Effector memory CD8-positive, alpha-beta T cell (primary cell): Measurements from ENCODE around the gene ILDR1.

Source experiments
- ATAC-seq: fragments of 150-1000 bp; cut with Tn5 transposase; replicated peaks from 2 replicates; pipeline ENCODE4 v1.10.0; 2021; ENCODE audit warnings: mild to moderate bottlenecking, moderate library complexity
- DNase-seq, 3 experiments: peaks; one replicate each; pipeline ENCODE4 v3.0.0; 2021
- H3K27ac Mint-ChIP-seq, 2 donors: one replicate each; pipeline ENCODE4 v1.8.0; 2022; ENCODE audit warnings: mild to moderate bottlenecking in 2 of 2, mixed read lengths in 2 of 2, moderate library complexity in 2 of 2
- H3K27me3 Mint-ChIP-seq, 2 donors: one replicate each; pipeline ENCODE4 v1.8.0; 2022; ENCODE audit warnings: mixed read lengths in 2 of 2
- H3K36me3 Mint-ChIP-seq: one replicate; pipeline ENCODE4 v1.8.0; 2022; ENCODE audit warnings: mild to moderate bottlenecking, moderate library complexity, mixed read lengths; ENCODE audit not compliant: insufficient read depth
- H3K4me1 Mint-ChIP-seq, 2 donors: one replicate each; pipeline ENCODE4 v1.8.0; 2022; ENCODE audit warnings: low read depth in 2 of 2, mixed read lengths in 2 of 2
- H3K4me3 Mint-ChIP-seq, 2 donors: one replicate each; pipeline ENCODE4 v1.8.0; 2022; ENCODE audit warnings: mild to moderate bottlenecking in 2 of 2, mixed read lengths in 2 of 2, moderate library complexity in 2 of 2
- H3K9me3 Mint-ChIP-seq, 2 donors: one replicate each; pipeline ENCODE4 v1.8.0; 2022; ENCODE audit warnings: mixed read lengths in 2 of 2

The ILDR1 gene

GRCh38 chr3:121975702-121976302, 46.2 kb downstream of the ILDR1 start:
- no peaks in the 10 kb centered on the region for H3K36me3 Mint-ChIP-seq
- H3K4me3 Mint-ChIP-seq: no peak overlapping the region
- peaks cover 0 to 4% of the 10 kb centered on the region in 2 donors for H3K4me1 Mint-ChIP-seq
- no peak overlapping the region for H3K27ac Mint-ChIP-seq
- no peak for DNase-seq
- H3K9me3 Mint-ChIP-seq: peaks cover 4 to 7% of the 10 kb centered on the region in 2 donors
- no peaks in the 10 kb centered on the region for H3K27me3 Mint-ChIP-seq
- ATAC-seq: no peak

- no peak for ATAC-seq
- no peaks in the 10 kb centered on the region for H3K36me3 Mint-ChIP-seq
- DNase-seq: no peak
- peaks cover 0 to 1% of the 10 kb centered on the region in 2 donors for H3K4me1 Mint-ChIP-seq
- peaks cover 4 to 7% of the 10 kb centered on the region in 2 donors for H3K9me3 Mint-ChIP-seq
- no peak overlapping the region for H3K4me3 Mint-ChIP-seq
- no peaks in the 10 kb centered on the region for H3K27me3 Mint-ChIP-seq
- H3K27ac Mint-ChIP-seq: no peak overlapping the region
Measured at GRCh38 chr3:121974601-121975111, 47.4 kb downstream of the ILDR1 start.

GRCh38 chr3:121970047-121970446, 52.0 kb downstream of the ILDR1 start:
- H3K4me3 Mint-ChIP-seq: no peak overlapping the region
- no peak overlapping the region for H3K27ac Mint-ChIP-seq
- ATAC-seq: no peak
- H3K4me1 Mint-ChIP-seq: no peaks in the 10 kb centered on the region
- no peak for DNase-seq
- no peaks in the 10 kb centered on the region for H3K36me3 Mint-ChIP-seq
- peaks cover 0 to 16% of the 10 kb centered on the region in 2 donors for H3K27me3 Mint-ChIP-seq
- H3K9me3 Mint-ChIP-seq: peaks cover 0 to 2% of the 10 kb centered on the region in 2 donors

- Mint-ChIP-seq H3K4me1 (no peaks in the 10 kb centered on the region), H3K27me3 (peaks cover 0 to 16% of the 10 kb centered on the region in 2 donors), H3K36me3 (no peaks in the 10 kb centered on the region), H3K4me3 (no peak overlapping the region), H3K9me3 (peaks cover 0 to 2% of the 10 kb centered on the region in 2 donors), H3K27ac (no peak overlapping the region)
- DNase-seq: no peak
- ATAC-seq: no peak
Measured at GRCh38 chr3:121969631-121970030, 52.4 kb downstream of the ILDR1 start.

GRCh38 chr3:121963608-121964007, 58.4 kb downstream of the ILDR1 start:
- ATAC-seq (no peak), DNase-seq (no peak)
- Mint-ChIP-seq H3K4me3 (no peak overlapping the region), H3K4me1 (no peaks in the 10 kb centered on the region), H3K27ac (no peak overlapping the region), H3K36me3 (no peaks in the 10 kb centered on the region), H3K27me3 (peaks cover 8 to 16% of the 10 kb centered on the region in 2 donors), H3K9me3 (peaks cover 0 to 2% of the 10 kb centered on the region in 2 donors)

GRCh38 chr3:121962443-121962842, 59.6 kb downstream of the ILDR1 start:
- no peak overlapping the region for H3K27ac Mint-ChIP-seq
- H3K9me3 Mint-ChIP-seq: peaks cover 0 to 2% of the 10 kb centered on the region in 2 donors
- no peak overlapping the region for H3K4me3 Mint-ChIP-seq
- ATAC-seq (no peak), DNase-seq (no peak)
- no peaks in the 10 kb centered on the region for H3K4me1 Mint-ChIP-seq
- H3K27me3 Mint-ChIP-seq: peaks cover 16% of the 10 kb centered on the region in 2 donors
- no peaks in the 10 kb centered on the region for H3K36me3 Mint-ChIP-seq

- peaks cover 8 to 16% of the 10 kb centered on the region in 2 donors for H3K27me3 Mint-ChIP-seq
Measured at GRCh38 chr3:121961283-121961682, 60.8 kb downstream of the ILDR1 start.

GRCh38 chr3:121958801-121959200, 63.2 kb downstream of the ILDR1 start:
- Mint-ChIP-seq H3K9me3 (peaks cover 0 to 3% of the 10 kb centered on the region in 2 donors), H3K4me3 (no peak overlapping the region), H3K27ac (no peak overlapping the region), H3K36me3 (peaks cover 3% of the 10 kb centered on the region), H3K4me1 (no peaks in the 10 kb centered on the region), H3K27me3 (peaks cover 0 to 13% of the 10 kb centered on the region in 2 donors)
- no peak for DNase-seq
- ATAC-seq: no peak

More at GRCh38 chr3:121961283-121961682, 60.8 kb downstream of the ILDR1 start:
- Mint-ChIP-seq H3K9me3 (peaks cover 0 to 2% of the 10 kb centered on the region in 2 donors), H3K27ac (no peak overlapping the region), H3K36me3 (no peaks in the 10 kb centered on the region), H3K4me3 (no peak overlapping the region), H3K4me1 (no peaks in the 10 kb centered on the region)
- DNase-seq (no peak), ATAC-seq (no peak)

GRCh38 chr3:121957674-121958415, 64.2 kb downstream of the ILDR1 start:
- peaks cover 0 to 8% of the 10 kb centered on the region in 2 donors for H3K27me3 Mint-ChIP-seq
- H3K4me3 Mint-ChIP-seq: no peak overlapping the region
- no peaks in the 10 kb centered on the region for H3K4me1 Mint-ChIP-seq
- no peak overlapping the region for H3K27ac Mint-ChIP-seq
- DNase-seq (no peak), ATAC-seq (no peak)
- H3K36me3 Mint-ChIP-seq: peaks cover 3% of the 10 kb centered on the region
- peaks cover 0 to 3% of the 10 kb centered on the region in 2 donors for H3K9me3 Mint-ChIP-seq

- no peak overlapping the region for H3K27ac Mint-ChIP-seq
- H3K4me1 Mint-ChIP-seq: no peaks in the 10 kb centered on the region
Measured at GRCh38 chr3:121956363-121956762, 65.7 kb downstream of the ILDR1 start.

GRCh38 chr3:121951291-121951919, 70.6 kb downstream of the ILDR1 start:
- no peak for ATAC-seq
- Mint-ChIP-seq H3K36me3 (peaks cover 3% of the 10 kb centered on the region), H3K4me3 (no peak overlapping the region)

More at GRCh38 chr3:121956363-121956762, 65.7 kb downstream of the ILDR1 start:
- Mint-ChIP-seq H3K4me3 (no peak overlapping the region), H3K36me3 (peaks cover 3% of the 10 kb centered on the region), H3K9me3 (peaks cover 0 to 6% of the 10 kb centered on the region in 2 donors), H3K27me3 (peaks cover 0 to 8% of the 10 kb centered on the region in 2 donors)
- no peak for DNase-seq
- no peak for ATAC-seq

GRCh38 chr3:121948641-121949040, 73.4 kb downstream of the ILDR1 start:
- peaks cover 3 to 6% of the 10 kb centered on the region in 2 donors for H3K9me3 Mint-ChIP-seq
- no peak overlapping the region for H3K4me3 Mint-ChIP-seq
- peaks cover 0 to 9% of the 10 kb centered on the region in 2 donors for H3K27me3 Mint-ChIP-seq
- no peak for DNase-seq
- no peaks in the 10 kb centered on the region for H3K4me1 Mint-ChIP-seq
- H3K36me3 Mint-ChIP-seq: no peaks in the 10 kb centered on the region
- H3K27ac Mint-ChIP-seq: no peak overlapping the region
- ATAC-seq: no peak

More at GRCh38 chr3:121951291-121951919, 70.6 kb downstream of the ILDR1 start:
- H3K27me3 Mint-ChIP-seq: peaks cover 0 to 9% of the 10 kb centered on the region in 2 donors
- no peaks in the 10 kb centered on the region for H3K4me1 Mint-ChIP-seq
- no peak for DNase-seq
- peaks cover 6% of the 10 kb centered on the region in 2 donors for H3K9me3 Mint-ChIP-seq
- H3K27ac Mint-ChIP-seq: no peak overlapping the region

GRCh38 chr3:121943431-121943830, 78.6 kb downstream of the ILDR1 start:
- DNase-seq (no peak), ATAC-seq (no peak)
- Mint-ChIP-seq H3K27me3 (no peaks in the 10 kb centered on the region), H3K4me1 (no peaks in the 10 kb centered on the region), H3K36me3 (no peaks in the 10 kb centered on the region), H3K4me3 (no peak overlapping the region), H3K27ac (no peak overlapping the region), H3K9me3 (no peaks in the 10 kb centered on the region)
